HUES6 (cell line): ENCODE measurements around the gene TBC1D2.

Source experiments
- H3K27ac ChIP-seq: 2 replicates; pipeline ENCODE4 v1.7.0; 2013; ENCODE audit warnings: low read depth, mild to moderate bottlenecking, low read length, inconsistent platforms
- H3K27me3 ChIP-seq: 2 replicates; pipeline ENCODE4 v1.6.1; 2013; ENCODE audit warnings: low read length; ENCODE audit not compliant: control insufficient read depth, insufficient read depth
- H3K36me3 ChIP-seq: 2 replicates; pipeline ENCODE4 v1.6.1; 2013; ENCODE audit warnings: low read length; ENCODE audit not compliant: control insufficient read depth, insufficient read depth
- H3K4me1 ChIP-seq: 2 replicates; pipeline ENCODE4 v1.6.1; 2013; ENCODE audit warnings: low read length; ENCODE audit not compliant: control insufficient read depth, insufficient read depth
- H3K4me3 ChIP-seq: 2 replicates; pipeline ENCODE4 v1.5.1; 2013; ENCODE audit warnings: low read depth, low read length
- H3K9ac ChIP-seq: one replicate; pipeline ENCODE4 v1.6.1; 2013; ENCODE audit warnings: mild to moderate bottlenecking, low read length
- H3K9me3 ChIP-seq: 2 replicates; pipeline ENCODE4 v1.6.1; 2013; ENCODE audit warnings: low read depth, low read length; ENCODE audit not compliant: control insufficient read depth, insufficient read depth

The TBC1D2 gene

GRCh38 chr9:98241357-98242300 lies 13.8 kb downstream of the TBC1D2 start:
- Histone ChIP-seq H3K27ac (no peak overlapping the region), H3K9ac (no peak overlapping the region), H3K27me3 (no peaks in the 10 kb centered on the region), H3K4me1 (peaks cover 22% of the 10 kb centered on the region), H3K9me3 (no peaks in the 10 kb centered on the region), H3K36me3 (peaks cover 27% of the 10 kb centered on the region; the same call in 1 of the 2 replicates), H3K4me3 (no peak overlapping the region)

GRCh38 chr9:98240475-98240874 lies 15.0 kb downstream of the TBC1D2 start:
- Histone ChIP-seq H3K4me1 (peaks cover 19% of the 10 kb centered on the region), H3K27ac (no peak overlapping the region), H3K36me3 (peaks cover 27% of the 10 kb centered on the region; the same call in 1 of the 2 replicates), H3K9me3 (no peaks in the 10 kb centered on the region), H3K9ac (no peak overlapping the region), H3K4me3 (no peak overlapping the region), H3K27me3 (no peaks in the 10 kb centered on the region)

- no peak overlapping the region for H3K27ac ChIP-seq
- peaks cover 40% of the 10 kb centered on the region; the same call in 1 of the 2 replicates for H3K36me3 ChIP-seq
Measured at GRCh38 chr9:98236901-98237487, 18.5 kb downstream of the TBC1D2 start.

GRCh38 chr9:98235126-98235525 lies 20.3 kb downstream of the TBC1D2 start:
- Histone ChIP-seq H3K27ac (no peak overlapping the region), H3K9me3 (no peaks in the 10 kb centered on the region), H3K4me3 (no peak overlapping the region), H3K27me3 (no peaks in the 10 kb centered on the region), H3K4me1 (no peaks in the 10 kb centered on the region), H3K9ac (no peak overlapping the region), H3K36me3 (peaks cover 37% of the 10 kb centered on the region)

More at GRCh38 chr9:98236901-98237487, 18.5 kb downstream of the TBC1D2 start:
- Histone ChIP-seq H3K9ac (no peak overlapping the region), H3K4me3 (no peak overlapping the region), H3K9me3 (no peaks in the 10 kb centered on the region), H3K4me1 (peaks cover 2% of the 10 kb centered on the region; the same call in 1 of the 2 replicates), H3K27me3 (no peaks in the 10 kb centered on the region)

- Histone ChIP-seq H3K27me3 (no peaks in the 10 kb centered on the region), H3K9ac (no peak overlapping the region), H3K27ac (no peak overlapping the region), H3K36me3 (peaks cover 40% of the 10 kb centered on the region), H3K4me1 (no peaks in the 10 kb centered on the region), H3K4me3 (no peak overlapping the region), H3K9me3 (no peaks in the 10 kb centered on the region)
Measured at GRCh38 chr9:98234245-98234825, 21.1 kb downstream of the TBC1D2 start.

GRCh38 chr9:98232926-98233325 lies 22.5 kb downstream of the TBC1D2 start:
- Histone ChIP-seq H3K4me1 (no peaks in the 10 kb centered on the region), H3K9me3 (no peaks in the 10 kb centered on the region), H3K4me3 (no peak overlapping the region), H3K27me3 (no peaks in the 10 kb centered on the region), H3K36me3 (peaks cover 50% of the 10 kb centered on the region), H3K27ac (no peak overlapping the region), H3K9ac (no peak overlapping the region)

GRCh38 chr9:98231770-98232478 lies 23.5 kb downstream of the TBC1D2 start:
- no peak overlapping the region for H3K4me3 ChIP-seq
- H3K36me3 ChIP-seq, result peaks cover 57% of the 10 kb centered on the region
- no peaks in the 10 kb centered on the region for H3K4me1 ChIP-seq
- no peaks in the 10 kb centered on the region for H3K27me3 ChIP-seq
- H3K27ac ChIP-seq, result no peak overlapping the region
- no peak overlapping the region for H3K9ac ChIP-seq
- H3K9me3 ChIP-seq, result no peaks in the 10 kb centered on the region

GRCh38 chr9:98230789-98231188 lies 24.7 kb downstream of the TBC1D2 start:
- Histone ChIP-seq H3K9ac (no peak overlapping the region), H3K27me3 (no peaks in the 10 kb centered on the region), H3K27ac (no peak overlapping the region), H3K4me1 (no peaks in the 10 kb centered on the region), H3K36me3 (peaks cover 68% of the 10 kb centered on the region), H3K9me3 (no peaks in the 10 kb centered on the region), H3K4me3 (no peak overlapping the region)

GRCh38 chr9:98230304-98230703 lies 25.1 kb downstream of the TBC1D2 start:
- H3K9ac ChIP-seq, result no peak overlapping the region
- H3K36me3 ChIP-seq, result peaks cover 72% of the 10 kb centered on the region
- H3K27ac ChIP-seq, result no peak overlapping the region
- H3K27me3 ChIP-seq, result no peaks in the 10 kb centered on the region
- no peaks in the 10 kb centered on the region for H3K9me3 ChIP-seq
- no peak overlapping the region for H3K4me3 ChIP-seq
- no peaks in the 10 kb centered on the region for H3K4me1 ChIP-seq

- Histone ChIP-seq H3K9ac (no peak overlapping the region), H3K27ac (no peak overlapping the region), H3K27me3 (no peaks in the 10 kb centered on the region), H3K9me3 (no peaks in the 10 kb centered on the region), H3K4me1 (no peaks in the 10 kb centered on the region), H3K4me3 (no peak overlapping the region), H3K36me3 (peaks cover 78% of the 10 kb centered on the region)
Measured at GRCh38 chr9:98229620-98230019, 25.8 kb downstream of the TBC1D2 start.
